SK-N-SH treated with all-trans-retinoic acid at 6 μM for 48 hours (cell line): Measurements from ENCODE around the gene DTNA.

ENCODE experiments used
- ATAC-seq: fragments of 200-7000 bp; cut with Tn5 transposase; 3 replicates; pipeline ENCODE4 v1.9.1; 2020; ENCODE audit warnings: mild to moderate bottlenecking, moderate library complexity
- ARNTL ChIP-seq: fragments of 450-650 bp; formaldehyde crosslinking; IDR thresholded peaks from 2 replicates; pipeline ENCODE4 v1.5.0; 2020; ENCODE audit warnings: low read depth, mild to moderate bottlenecking, moderate library complexity, borderline replicate concordance
- CREB5 ChIP-seq: fragments of 250-450 bp; sonication (Bioruptor Pico); IDR thresholded peaks from 2 replicates; pipeline ENCODE4 v1.5.1; 2020; ENCODE audit warnings: low read depth, mild to moderate bottlenecking, moderate library complexity
- CSDC2 ChIP-seq: fragments of 250-450 bp; sonication (Bioruptor Pico); IDR thresholded peaks from 2 replicates; pipeline ENCODE4 v1.5.0; 2020; ENCODE audit warnings: mild to moderate bottlenecking, moderate library complexity
- CSRNP3 ChIP-seq: fragments of 250-450 bp; sonication (Bioruptor Pico); IDR thresholded peaks from 2 replicates; pipeline ENCODE4 v1.5.1; 2021; ENCODE audit warnings: mild to moderate bottlenecking, moderate library complexity
- GLIS3 ChIP-seq: fragments of 250-450 bp; sonication (Bioruptor Pico); IDR thresholded peaks from 2 replicates; pipeline ENCODE4 v1.5.0; 2020; ENCODE audit warnings: mild to moderate bottlenecking, moderate library complexity
- ISL1 ChIP-seq: fragments of 250-450 bp; sonication (Bioruptor Pico); IDR thresholded peaks from 2 replicates; pipeline ENCODE4 v2.1.2; 2022; ENCODE audit warnings: mild to moderate bottlenecking, moderate library complexity
- OSR1 ChIP-seq: fragments of 250-450 bp; sonication (Bioruptor Pico); IDR thresholded peaks from 2 replicates; pipeline ENCODE4 v1.8.0; 2022; ENCODE audit warnings: moderate library complexity, mild to moderate bottlenecking, inconsistent platforms
- PATZ1 ChIP-seq: fragments of 250-450 bp; sonication (Bioruptor Pico); IDR thresholded peaks from 2 replicates; pipeline ENCODE4 v1.8.0; 2020; ENCODE audit warnings: mild to moderate bottlenecking, moderate library complexity, borderline replicate concordance
- POU6F1 ChIP-seq: fragments of 250-450 bp; sonication (Bioruptor Pico); IDR thresholded peaks from 2 replicates; pipeline ENCODE4 v1.8.0; 2021; ENCODE audit warnings: low read depth, mild to moderate bottlenecking, moderate library complexity, borderline replicate concordance
- PPARA ChIP-seq: fragments of 250-450 bp; sonication (Bioruptor Pico); IDR thresholded peaks from 2 replicates; pipeline ENCODE4 v1.5.0; 2020; ENCODE audit warnings: mild to moderate bottlenecking, borderline replicate concordance
- TCF4 ChIP-seq: fragments of 250-450 bp; sonication (Bioruptor Pico); IDR thresholded peaks from 2 replicates; pipeline ENCODE4 v1.8.0; 2021; ENCODE audit warnings: mild to moderate bottlenecking, moderate library complexity, borderline replicate concordance
- TOX ChIP-seq: fragments of 250-450 bp; sonication (Bioruptor Pico); IDR thresholded peaks from 2 replicates; pipeline ENCODE4 v1.8.0; 2021; ENCODE audit warnings: mild to moderate bottlenecking, moderate library complexity, borderline replicate concordance
- TSHZ2 ChIP-seq: fragments of 250-450 bp; sonication (Bioruptor Pico); IDR thresholded peaks from 2 replicates; pipeline ENCODE4 v1.5.0; 2020; ENCODE audit warnings: mild to moderate bottlenecking, moderate library complexity
- ZC3H10 ChIP-seq: fragments of 250-450 bp; sonication (Bioruptor Pico); IDR thresholded peaks from 2 replicates; pipeline ENCODE4 v1.5.1; 2021; ENCODE audit warnings: mild to moderate bottlenecking, moderate library complexity
- ZFP3 ChIP-seq: fragments of 250-450 bp; sonication (Bioruptor Pico); IDR thresholded peaks from 2 replicates; pipeline ENCODE4 v1.5.0; 2020; ENCODE audit warnings: mild to moderate bottlenecking, moderate library complexity
- ZFP30 ChIP-seq: fragments of 450-650 bp; formaldehyde crosslinking; IDR thresholded peaks from 2 replicates; pipeline ENCODE4 v1.5.0; 2022; ENCODE audit warnings: mild to moderate bottlenecking, moderate library complexity
- ZNF70 ChIP-seq: fragments of 450-650 bp; formaldehyde crosslinking; IDR thresholded peaks from 2 replicates; pipeline ENCODE4 v1.5.0; 2020; ENCODE audit warnings: mild to moderate bottlenecking, moderate library complexity
- ZNF8 ChIP-seq: fragments of 450-650 bp; formaldehyde crosslinking; IDR thresholded peaks from 2 replicates; pipeline ENCODE4 v1.5.0; 2020; ENCODE audit warnings: mild to moderate bottlenecking, moderate library complexity

DTNA gene

GRCh38 chr18:34928754-34929335 lies 218.7 kb downstream of the DTNA start:
- no peak for ATAC-seq
- no peak for TF ChIP-seq ZC3H10 (CRISPR knock-in tag)
- TF ChIP-seq PATZ1 (CRISPR knock-in tag), result no peak
- TF ChIP-seq ARNTL (CRISPR knock-in tag), result no peak
- no peak for TF ChIP-seq TOX (CRISPR knock-in tag)
- no peak for TF ChIP-seq GLIS3 (CRISPR knock-in tag)
- TF ChIP-seq ZFP30 (CRISPR knock-in tag), result no peak
- TF ChIP-seq CREB5 (CRISPR knock-in tag), result no peak
- TF ChIP-seq TSHZ2, result no peak
- no peak for TF ChIP-seq ZNF70
- no peak for TF ChIP-seq ZNF8 (CRISPR knock-in tag)
- no peak for TF ChIP-seq OSR1 (CRISPR knock-in tag)
- no peak for TF ChIP-seq TCF4 (CRISPR knock-in tag)
- no peak for TF ChIP-seq PPARA (CRISPR knock-in tag)
- TF ChIP-seq ZFP3 (CRISPR knock-in tag), result no peak
- TF ChIP-seq, all 23 proteins: peak for 0

GRCh38 chr18:34929336-34929780 lies 219.3 kb downstream of the DTNA start:
- ATAC-seq, result peak; percentile 56

GRCh38 chr18:34932363-34932762 lies 222.3 kb downstream of the DTNA start:
- TF ChIP-seq POU6F1 (CRISPR knock-in tag), result no peak
- TF ChIP-seq ZNF8 (CRISPR knock-in tag), result no peak
- TF ChIP-seq TOX (CRISPR knock-in tag), result no peak
- no peak for TF ChIP-seq ZFP30 (CRISPR knock-in tag)
- TF ChIP-seq CSDC2 (CRISPR knock-in tag), result no peak
- no peak for TF ChIP-seq TSHZ2
- TF ChIP-seq CSRNP3 (CRISPR knock-in tag), result no peak
- no peak for TF ChIP-seq ZFP3 (CRISPR knock-in tag)
- no peak for TF ChIP-seq ZC3H10 (CRISPR knock-in tag)
- no peak for TF ChIP-seq OSR1 (CRISPR knock-in tag)
- no peak for ATAC-seq

More at GRCh38 chr18:34929336-34929780, 219.3 kb downstream of the DTNA start:
- TF ChIP-seq ISL1, result 0 out of 2 replicates have a peak, but pooled peaks have one; percentile 34
- TF ChIP-seq CSRNP3 (CRISPR knock-in tag), result no peak
